OCI-M1 (cell line): ENCODE results near the gene SRP54.
"Not testable (repeated sequence)": the region's sequence is repeated elsewhere in the genome, so short reads cannot be mapped to it uniquely, and the experiment has no call there.

Source experiments
- DNase-seq: peaks from one replicate; lab custom pipeline; 2025; lab: John Stamatoyannopoulos, UW

The SRP54 gene

DNA sequence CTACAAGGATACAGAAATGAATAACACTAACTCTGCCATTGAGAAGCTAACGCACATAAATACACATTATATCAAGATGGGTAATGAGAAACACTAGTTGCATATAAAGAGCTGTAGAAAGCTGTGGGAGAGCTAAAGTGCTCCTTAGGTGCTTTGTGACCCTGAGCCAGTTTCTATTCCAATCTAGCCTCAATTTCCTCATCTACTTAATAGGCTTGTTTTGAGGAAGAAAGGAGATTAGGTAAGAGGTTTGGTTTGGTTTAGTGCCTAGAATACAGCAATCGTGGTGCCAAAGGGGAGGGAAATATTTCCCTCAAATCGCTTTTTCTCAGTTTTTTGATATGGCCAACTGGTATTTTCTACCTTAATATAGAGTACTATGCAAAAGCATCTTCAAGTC, 994 bp downstream of the SRP54 start:
- no peak for DNase-seq

DNA sequence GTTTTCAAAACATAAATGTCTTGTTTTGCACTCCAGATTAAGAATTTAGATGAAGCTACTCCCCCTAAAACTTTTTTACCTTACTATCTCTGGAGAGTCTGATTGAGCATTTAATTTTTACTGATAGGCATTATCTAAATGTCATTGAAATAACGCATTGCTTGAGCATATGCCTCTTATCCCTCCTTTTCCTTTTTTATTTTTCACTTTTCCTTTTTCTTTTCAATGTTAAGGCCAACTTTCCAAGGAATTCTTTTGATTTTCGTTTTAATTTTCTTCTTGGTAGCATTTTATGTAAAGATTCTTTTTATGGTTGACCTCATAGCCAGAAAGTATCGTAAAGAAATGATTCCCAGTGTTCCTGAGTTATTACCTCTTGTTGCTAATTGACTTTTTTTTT, 2.9 kb downstream of the SRP54 start:
- no peak for DNase-seq

DNA sequence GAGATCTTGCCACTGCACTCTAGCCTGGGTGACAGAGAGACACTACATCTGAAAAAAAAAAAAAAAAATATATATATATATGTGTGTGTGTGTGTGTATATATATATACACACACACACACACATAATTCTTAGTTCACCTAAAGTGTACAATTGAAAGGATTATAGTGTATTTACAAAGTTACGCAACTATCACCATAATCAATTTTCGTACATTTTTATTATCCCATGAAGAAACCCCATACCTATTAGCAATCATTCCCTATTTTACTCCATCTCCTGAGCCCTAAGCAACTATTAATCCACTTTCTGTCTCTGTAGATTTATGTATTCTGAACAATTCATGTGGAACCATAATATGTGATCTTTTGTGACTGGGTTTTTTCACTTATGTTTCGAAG, 4.4 kb downstream of the SRP54 start:
- no peak for DNase-seq

DNA sequence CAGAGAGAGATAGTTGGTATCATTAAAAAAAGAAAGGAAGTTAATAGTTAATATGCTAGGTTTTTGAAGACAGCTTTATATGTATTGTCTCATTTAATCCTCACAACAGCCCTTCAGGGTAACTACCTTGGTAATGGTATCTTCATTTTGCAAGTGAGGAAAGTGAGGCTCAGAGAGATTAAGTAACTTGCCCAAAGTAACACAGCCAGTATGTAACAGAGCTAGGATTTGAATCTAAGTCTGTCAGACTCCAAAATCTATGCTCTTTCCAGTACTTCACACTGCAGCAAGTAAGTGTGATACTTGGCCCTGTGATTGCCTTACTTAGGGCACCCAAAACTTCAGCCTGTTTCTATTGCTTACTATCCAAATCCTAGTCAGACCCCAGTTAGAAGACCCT, 7.0 kb downstream of the SRP54 start:
- DNase-seq = no peak

DNA sequence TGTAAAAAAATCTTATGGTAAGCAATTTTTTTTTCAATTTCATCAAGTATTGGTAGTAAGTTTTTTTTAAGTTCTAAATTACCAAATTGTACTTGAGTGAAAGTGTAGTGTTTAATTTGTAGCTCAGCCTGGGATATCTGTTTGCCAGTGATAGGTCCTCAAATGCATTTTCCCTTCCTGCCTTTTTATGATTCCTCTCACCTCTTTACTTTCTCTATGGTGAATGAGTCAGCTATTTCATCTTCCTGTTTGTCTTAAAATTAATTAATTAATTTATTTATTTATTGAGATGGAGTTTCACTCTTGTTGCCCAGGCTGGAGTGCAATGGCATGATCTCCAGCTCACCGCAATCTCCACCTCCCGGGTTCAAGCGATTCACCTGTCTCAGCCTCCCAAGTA, 10.6 kb downstream of the SRP54 start:
- no peak for DNase-seq

DNA sequence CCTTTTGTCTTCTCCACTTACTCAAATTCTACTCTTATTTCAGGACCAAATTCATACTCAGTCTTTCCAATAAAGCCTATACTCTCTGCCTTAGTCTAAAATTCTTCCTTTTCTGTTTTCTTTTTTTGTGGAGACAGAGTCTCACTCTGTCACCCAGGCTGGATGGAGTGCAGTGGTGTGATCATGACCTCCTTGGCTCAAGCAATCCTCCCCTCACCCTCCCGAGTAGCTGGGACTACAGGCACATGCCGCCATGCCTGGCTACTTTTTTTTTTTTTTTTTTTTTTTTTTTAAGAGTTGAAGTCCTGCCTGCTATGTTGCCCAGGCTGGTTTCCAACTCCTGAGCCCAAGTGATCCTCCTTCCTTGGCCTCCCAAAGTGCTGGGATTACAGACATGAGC, 11.9 kb downstream of the SRP54 start:
- DNase-seq = no peak

DNA sequence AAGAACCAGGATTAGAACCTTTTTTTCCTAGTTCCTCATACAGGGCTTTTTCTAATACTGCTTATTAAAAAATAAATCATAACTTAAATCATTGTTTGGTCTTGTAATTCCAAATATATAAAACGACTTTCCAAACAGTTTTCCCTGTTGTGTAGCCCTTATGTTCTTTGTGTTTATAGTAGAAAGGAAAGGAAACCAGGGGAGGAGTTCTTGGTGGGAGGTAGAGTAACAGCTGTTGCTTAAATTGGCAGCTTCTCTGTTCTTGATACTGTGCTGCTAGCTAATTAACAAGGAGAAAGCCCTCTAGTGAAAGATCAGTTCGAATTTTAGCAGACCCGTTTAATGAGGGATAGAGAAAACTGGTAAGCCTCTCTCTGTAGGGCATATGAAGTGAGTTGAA, 15.0 kb downstream of the SRP54 start:
- no peak for DNase-seq

DNA sequence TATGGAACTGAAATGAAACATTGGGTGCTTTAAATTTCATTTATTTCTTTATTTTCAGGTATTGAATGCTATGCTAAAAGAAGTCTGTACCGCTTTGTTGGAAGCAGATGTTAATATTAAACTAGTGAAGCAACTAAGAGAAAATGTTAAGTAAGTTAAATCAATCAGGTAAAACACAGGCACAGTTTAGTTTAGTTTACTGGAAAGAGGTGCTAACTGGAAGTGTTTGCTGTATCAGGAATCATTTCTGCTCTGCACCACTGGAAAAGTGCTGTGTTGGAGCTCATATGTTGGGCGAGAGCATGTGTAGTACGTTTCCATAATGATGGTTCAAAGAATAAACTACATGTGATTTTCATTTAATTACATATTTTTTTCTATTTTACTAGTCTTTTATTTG, 16.7 kb downstream of the SRP54 start:
- no peak for DNase-seq

DNA sequence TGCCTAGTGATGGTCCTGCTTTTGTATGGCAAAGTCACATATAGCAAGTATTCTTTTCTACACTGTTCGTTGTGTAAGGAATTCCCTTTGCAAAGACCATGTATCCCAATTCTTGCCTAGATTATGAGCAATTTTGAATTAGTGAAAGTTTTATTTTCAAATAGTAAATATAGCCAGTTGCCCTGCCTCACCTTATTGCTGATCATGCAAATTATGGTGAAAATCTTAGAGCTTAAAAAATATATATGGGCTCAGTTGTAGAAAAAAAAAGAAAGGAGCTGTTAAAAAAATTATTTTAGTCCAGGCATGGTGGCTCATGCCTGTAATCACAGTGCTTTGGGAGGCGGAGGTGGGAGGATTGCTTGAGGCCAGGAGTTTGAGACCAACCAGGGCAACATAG, 18.8 kb downstream of the SRP54 start:
- no peak for DNase-seq

DNA sequence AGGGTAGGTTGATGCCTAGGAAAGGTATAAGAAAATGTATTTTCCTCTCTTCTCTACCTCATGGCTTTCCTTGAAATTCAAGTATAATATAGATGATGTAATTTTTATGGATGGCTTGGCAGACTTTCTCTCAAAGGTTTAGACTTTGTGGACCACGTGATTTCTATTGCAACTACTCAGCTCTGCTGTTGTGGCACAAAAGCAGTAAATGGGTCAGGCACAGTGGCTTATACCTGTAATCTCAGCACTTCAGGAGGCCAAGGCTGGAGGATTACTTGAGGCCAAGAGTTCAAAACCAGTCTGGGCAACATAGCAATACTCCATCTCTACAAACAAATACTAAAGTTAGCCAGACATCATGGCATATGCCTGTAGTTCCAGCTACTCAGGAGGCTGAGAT, 22.0 kb downstream of the SRP54 start:
- DNase-seq = no peak

DNA sequence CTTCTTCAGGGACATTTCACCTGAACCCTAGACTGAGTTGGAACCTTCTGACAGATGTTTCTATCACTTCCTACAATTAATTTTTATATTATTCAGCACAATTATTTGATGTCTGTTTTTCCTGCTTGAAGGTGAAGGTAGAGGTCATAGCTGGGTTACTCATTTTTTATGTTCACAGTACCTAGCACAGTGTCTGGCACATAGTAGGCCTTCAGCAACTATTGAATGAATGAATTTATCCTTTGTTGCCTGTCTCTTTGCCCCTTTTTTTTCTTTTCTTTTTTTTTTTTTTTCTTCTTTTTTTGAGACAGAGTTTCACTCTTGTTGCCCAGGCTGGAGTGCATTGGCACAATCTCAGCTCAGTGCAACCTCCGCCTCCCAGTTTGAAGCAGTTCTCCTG, 33.8 kb downstream of the SRP54 start:
- DNase-seq = no peak

DNA sequence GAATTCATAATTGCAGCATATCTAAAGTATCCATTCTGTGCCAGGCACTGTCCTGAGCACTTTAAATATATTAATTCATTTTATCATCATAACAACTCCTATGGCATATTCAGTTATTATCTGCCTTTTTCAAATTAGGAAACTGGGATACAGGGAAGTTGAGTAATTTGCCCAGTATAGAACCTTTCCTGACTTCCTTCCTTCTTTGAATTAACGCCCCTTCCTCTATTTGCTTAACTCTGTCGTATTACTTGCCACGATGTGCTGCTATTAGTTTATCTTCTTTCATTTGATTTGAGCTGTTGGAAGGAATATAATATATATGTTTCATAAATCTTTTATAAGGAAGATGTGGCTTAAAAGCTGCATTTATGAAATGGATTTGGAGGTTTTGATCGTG, 37.9 kb downstream of the SRP54 start:
- DNase-seq = no peak

DNA sequence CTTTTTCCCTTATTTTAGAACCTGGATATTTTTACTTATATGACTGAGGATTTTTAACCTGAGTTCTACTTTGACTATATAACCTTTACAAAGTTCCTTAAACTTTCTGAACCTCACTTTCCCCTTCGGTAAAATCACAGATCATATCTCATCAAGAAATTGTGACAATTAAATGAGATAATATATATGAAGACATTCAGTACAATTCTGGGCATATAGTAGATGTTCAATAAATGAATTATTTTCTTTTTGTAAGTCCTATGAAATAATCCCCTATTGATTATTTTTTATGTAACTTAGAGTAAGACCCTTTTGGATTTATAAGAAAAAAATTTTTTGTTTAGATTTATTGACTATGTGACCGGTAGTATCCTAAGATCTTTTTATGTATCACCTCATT, 45.6 kb downstream of the SRP54 start:
- no peak for DNase-seq

DNA sequence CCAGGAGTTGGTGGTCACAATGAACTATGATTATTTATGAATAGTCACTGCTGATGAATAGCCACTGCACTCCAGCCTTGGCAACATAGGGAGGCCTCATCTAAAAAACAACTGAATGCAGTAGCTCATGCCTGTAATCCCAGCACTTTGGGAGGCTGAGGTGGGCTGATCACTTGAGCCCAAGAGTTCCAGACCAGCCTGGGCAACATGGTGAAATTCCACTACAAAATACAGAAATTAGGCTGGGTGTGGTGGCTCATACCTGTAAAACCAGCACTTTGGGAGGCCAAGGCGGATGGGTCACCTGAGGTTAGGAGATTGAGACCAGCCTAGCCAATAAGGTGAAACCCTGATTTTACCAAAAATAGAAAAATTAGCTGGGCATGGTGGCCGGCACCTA, 49.8 kb downstream of the SRP54 start:
- no peak for DNase-seq

DNA sequence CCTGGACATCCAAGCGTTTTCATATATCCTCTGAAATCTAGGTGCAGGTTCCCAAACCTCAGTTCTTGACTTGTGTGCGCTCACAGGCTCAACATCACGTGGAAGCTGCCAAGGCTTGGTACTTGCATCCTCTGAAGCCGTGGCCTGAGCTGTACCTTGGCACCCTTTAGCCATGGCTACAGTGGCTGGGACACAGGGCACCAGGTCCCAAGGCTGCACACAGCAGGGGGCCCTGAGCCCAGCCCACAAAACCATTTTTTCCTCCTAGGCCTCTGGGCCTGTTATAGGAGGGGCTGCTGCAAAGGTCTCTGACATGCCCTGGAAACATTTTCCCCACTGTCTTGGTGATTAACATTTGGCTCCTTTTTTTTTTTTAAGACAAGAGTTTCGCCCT, 51.6 kb downstream of the SRP54 start:
- no peak for DNase-seq

DNA sequence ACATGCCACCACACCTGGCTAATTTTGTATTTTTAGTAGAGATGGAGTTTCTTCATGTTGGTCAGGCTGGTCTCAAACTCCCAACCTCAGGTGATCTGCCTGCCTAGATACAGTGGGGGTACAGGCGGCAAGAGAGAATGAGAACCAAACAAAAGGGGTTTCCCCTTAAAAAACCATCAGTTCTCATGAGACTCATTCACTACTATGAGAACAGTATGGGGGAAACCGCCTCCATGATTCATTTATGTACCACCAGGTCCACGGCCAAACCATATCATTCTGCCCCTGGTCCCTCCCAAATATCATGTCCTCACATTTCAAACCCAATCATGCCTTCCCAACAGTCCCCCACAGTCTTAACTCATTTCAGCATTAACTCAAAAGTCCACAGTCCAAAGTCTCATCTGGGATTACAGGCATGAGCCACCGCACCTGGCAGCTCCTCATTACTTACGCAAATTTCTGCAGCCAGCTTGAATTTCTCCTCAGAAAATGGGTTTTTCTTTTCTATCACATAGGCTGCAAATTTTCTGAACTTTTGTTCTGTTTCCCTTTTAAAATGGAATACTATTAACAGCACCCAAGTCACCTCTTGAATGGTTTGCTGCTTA, 52.3 kb downstream of the SRP54 start:
- DNase-seq = not testable (repeated sequence)

DNA sequence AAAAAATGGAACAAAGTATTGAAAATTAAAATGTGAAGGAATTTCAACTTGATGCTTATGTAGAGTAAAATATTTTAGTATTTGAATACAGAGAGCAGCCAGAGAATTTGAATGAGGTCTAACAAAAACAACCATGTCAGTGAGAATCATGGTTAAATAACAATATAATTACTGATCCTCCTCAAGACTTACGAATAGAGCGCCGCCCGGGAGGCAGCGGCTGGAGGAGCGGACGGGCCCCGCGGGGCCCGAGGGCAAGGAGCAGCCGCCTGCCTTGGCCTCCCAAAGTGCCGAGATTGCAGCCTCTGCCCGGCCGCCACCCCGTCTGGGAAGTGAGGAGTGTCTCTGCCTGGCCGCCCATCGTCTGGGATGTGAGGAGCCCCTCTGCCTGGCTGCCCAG, 55.5 kb downstream of the SRP54 start:
- not testable (repeated sequence) for DNase-seq

DNA sequence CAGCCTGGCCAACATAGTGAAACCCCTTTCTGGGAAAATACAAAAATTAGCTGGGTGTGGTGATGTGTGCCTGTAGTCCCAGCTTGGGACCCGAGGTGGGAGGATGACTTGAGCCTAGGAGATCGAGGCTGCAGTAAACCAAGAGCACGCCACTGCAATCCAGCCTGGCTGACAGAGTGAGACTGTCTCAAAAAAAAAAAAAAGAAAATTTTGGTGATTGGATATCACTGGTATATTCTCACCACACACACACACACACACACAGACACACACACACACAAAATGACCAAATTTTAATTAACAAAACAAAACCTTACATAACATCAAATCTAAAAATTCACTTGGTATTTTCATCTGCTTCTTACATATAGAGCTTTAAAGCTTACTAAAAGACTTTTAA, 59.8 kb downstream of the SRP54 start:
- DNase-seq = no peak

DNA sequence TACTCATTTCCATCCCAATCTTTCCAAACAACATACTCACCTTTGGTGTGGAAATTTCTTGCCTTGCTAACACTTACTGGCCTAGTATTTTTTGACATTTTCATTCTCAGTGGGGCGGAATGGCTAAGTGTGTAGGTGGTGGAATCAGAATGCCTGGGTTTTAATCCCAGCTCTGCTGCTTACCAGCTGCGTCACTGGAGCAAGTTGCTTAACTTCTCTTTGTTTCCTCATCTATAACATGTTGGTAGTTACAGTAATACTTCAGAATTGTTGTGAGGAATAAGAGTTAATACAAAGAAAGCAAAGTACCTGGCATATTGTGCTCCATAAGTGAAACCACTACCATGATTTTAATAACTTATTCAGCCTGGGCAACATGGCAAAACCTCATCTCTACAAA, 60.3 kb downstream of the SRP54 start:
- DNase-seq = no peak

DNA sequence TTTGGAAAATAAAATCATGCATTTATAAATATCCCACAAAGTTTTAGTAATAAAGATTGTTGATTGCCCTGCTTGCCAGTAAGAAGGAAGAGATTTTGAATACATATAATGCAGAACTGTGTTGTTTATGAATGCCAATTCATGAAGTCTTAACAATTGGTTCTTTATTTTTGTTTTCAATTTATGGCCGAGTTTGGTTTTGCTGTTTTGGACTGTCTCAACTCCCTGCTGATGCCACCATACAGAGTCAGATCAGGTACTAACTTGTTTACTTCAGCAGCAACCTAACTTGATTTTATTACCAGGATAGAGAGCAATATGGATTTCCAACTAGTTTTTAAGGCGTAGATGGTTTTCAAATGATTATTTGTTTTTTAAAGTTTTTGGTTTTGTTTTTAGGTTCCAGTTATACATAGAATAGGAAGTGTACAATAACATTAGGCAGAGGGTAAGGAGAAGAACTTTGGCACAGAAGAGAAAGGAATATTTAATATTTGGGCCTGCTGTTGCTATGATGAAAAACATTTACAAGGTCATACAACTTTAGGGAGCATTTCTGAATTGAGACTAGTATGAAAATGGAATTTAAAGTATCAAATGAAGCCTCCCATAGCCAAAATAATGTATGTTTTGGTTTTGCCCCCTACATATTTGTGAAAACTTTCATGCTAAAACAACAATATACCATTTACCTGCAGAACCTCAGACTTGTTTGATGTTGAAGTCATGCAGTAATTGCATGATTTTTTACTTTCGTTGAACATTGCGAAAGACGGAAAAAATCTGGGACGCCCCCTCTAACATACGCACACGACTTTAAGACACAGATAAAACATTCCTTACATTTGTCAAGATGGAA, 62.4 kb downstream of the SRP54 start:
- DNase-seq = peak; percentile 31

DNA sequence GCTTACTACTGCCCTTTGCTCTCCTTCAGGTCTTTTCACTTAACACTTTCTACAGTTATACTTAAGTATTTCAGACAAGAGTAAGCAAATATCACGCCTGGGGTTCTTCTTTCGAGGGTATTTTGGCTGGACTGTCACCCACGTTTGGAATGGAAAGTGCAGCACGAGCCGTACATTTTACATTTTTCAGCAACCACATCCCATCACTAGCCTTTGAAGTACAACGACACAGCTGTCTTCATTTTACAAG, 62.9 kb downstream of the SRP54 start:
- DNase-seq = peak; percentile 73

DNA sequence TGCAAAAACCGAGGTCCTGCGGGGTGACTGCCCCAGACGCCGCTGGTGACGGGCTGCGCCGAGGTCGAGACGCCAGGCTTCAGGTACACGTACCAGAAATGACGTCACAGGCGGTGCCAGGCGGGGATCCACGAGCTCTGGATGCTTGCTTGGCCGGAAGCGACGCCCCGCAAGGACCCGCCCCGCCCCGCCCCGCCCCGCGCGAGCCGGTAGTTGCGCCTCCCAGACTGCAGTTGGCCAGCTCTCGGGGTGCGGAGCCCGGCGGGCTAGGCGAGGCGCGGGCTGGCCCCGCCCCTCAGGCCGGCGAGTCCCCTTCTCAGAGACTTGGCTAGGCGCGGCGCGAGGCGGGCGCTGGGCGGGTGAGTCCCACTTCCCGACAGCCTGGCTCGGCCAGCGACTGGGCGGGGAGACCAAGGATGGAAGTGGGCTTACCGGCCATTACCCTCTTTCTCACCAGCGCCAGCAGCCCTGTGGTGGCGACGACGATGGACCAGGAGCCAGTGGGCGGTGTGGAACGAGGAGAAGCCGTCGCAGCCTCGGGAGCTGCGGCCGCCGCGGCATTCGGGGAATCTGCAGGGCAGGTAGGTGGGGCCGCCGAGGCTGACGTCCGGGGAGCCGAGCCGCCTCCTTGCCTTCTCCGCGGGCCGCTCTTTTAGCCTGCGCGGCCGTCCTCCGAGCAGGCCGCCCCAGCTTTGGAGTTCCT, 63.4 kb downstream of the SRP54 start, which contains the start of gene FAM177A1:
Gene FAM177A1 (plus strand): TSS at position 225 of the 703 bp plus-strand sequence. CDS start 192 bp downstream, at position 417.
- peak; percentile 94 for DNase-seq

DNA sequence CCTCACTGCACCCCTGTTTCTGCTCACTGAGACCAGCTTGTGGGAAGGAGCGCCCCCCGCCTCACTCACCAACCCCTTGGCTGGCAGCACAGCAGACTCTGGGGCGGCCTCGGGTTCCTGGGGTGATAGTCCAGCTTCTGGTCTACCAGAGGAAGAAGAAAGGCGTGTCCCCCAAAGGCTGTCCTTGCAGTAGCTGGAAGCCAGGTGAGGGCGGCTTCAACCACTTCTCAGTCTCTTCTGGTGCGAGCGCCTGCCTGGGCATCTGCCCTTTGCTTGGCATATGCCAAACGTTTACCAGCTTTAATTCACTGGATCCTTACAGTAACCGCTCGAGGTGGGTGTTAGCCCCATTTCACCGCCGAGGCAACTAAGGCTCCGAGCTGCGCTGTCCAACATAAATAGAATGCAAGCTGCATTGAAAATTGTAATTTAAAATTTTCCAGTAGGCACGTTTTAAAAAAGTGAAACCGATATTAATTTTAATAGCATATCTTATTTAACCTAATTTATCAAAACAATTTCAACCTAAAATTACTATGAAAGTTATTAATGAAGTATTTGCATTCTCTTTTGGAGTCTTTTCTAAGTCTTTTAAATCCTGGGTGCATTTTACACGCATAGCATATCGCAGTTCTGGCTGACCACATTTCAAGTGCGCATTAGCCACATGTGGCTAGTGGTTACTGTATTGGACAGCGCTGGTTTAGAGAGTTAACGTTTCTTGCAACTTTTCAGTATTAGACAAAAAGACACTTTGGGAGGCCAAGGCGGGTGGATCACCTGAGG, 64.2 kb downstream of the SRP54 start:
- DNase-seq = peak; percentile 52
